ENCODE data around the gene KHDC4.

DNA sequence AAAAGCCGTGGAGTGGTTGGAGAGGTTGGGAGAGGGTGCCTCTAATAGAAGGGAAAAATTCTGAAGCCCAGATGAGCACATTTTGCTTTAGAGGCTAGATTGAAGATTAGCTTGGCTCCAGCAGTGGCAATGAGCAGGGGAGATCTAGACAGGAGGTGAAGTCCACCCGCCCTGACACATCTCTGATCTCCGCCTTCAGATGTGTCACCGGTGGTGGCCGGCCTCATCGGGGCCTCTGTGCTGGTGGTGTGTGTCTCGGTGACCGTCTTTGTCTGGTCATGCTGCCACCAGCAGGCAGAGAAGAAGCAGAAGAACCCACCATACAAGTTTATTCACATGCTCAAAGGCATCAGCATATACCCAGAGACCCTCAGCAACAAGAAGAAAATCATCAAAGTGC, 66.4 kb downstream of the KHDC4 start:
- TF ChIP-seq, protein P1, sequence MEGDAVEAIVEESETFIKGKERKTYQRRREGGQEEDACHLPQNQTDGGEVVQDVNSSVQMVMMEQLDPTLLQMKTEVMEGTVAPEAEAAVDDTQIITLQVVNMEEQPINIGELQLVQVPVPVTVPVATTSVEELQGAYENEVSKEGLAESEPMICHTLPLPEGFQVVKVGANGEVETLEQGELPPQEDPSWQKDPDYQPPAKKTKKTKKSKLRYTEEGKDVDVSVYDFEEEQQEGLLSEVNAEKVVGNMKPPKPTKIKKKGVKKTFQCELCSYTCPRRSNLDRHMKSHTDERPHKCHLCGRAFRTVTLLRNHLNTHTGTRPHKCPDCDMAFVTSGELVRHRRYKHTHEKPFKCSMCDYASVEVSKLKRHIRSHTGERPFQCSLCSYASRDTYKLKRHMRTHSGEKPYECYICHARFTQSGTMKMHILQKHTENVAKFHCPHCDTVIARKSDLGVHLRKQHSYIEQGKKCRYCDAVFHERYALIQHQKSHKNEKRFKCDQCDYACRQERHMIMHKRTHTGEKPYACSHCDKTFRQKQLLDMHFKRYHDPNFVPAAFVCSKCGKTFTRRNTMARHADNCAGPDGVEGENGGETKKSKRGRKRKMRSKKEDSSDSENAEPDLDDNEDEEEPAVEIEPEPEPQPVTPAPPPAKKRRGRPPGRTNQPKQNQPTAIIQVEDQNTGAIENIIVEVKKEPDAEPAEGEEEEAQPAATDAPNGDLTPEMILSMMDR (IDR thresholded peaks at IDR 0.05; ENCODE audit: insufficient read depth, low read depth, low read length), result no peak
- no peak for TF ChIP-seq EZH2 (IDR thresholded peaks at IDR 0.05; ENCODE audit: insufficient read depth, low read length)
